Thyroid gland (tissue), 4 donors: ENCODE measurements around the gene PIP4K2A. TPM values are rescaled to one million over a fixed set of nuclear protein-coding genes. Genes with fewer than 3 reads are reported as not detected.

Experiments used
- DNase-seq, 2 donors: peaks; one replicate each; pipeline ENCODE4 v3.0.0-alpha.2; 2019
- H3K27ac ChIP-seq, 3 donors: fragments of 200-600 bp; sonication (generic); 1 replicate in 2 of 3; 2 replicates in 1 of 3; pipeline ENCODE4 v1.5.1; 2016 to 2019; ENCODE audit warnings: mild to moderate bottlenecking in 1 of 3, moderate library complexity in 1 of 3
- H3K27me3 ChIP-seq: fragments of 200-600 bp; sonication (generic); one replicate; pipeline ENCODE4 v1.5.1; 2019
- H3K36me3 ChIP-seq, 2 donors: fragments of 200-600 bp; sonication (generic); one replicate each; pipeline ENCODE4 v1.5.1; 2016 to 2019
- H3K4me1 ChIP-seq, 2 donors: fragments of 200-600 bp; sonication (generic); one replicate each; pipeline ENCODE4 v1.5.1; 2017 to 2019
- H3K4me3 ChIP-seq, 3 donors: fragments of 200-600 bp; sonication (generic); replicated peaks in 1 of 3; 1 replicate in 2 of 3; 2 replicates in 1 of 3; pipeline ENCODE4 v1.5.1; 2016; ENCODE audit warnings: mild to moderate bottlenecking in 1 of 3
- H3K9me3 ChIP-seq: fragments of 200-600 bp; sonication (generic); one replicate; pipeline ENCODE4 v1.5.1; 2017
- POLR2A ChIP-seq, 2 donors: fragments of 450-650 bp; IDR thresholded peaks; one replicate each; pipeline ENCODE4 v1.6.1; 2017; ENCODE audit warnings: antibody characterized with exemption in 2 of 2, mild to moderate bottlenecking in 2 of 2, moderate library complexity in 1 of 2
- WGBS, 2 donors: methylation state at CpG; one replicate each; pipeline ENCODE4 v1.1.5; 2017; 5-methylcytosine and 5-hydroxymethylcytosine counted together
- intact Hi-C: fragments of 100-400 bp; cut with DNase I; formaldehyde crosslinking; loops from one replicate; pipeline ENCODE4 v1.15.1; 2023
- total RNA-seq, 4 donors: library from RNA; depleted of rRNA; stranded (reverse); fragments of >200 nt; gene quantifications; one replicate each; pipeline ENCODE4 v1.2.3, GENCODE V29; 2016
- TF ChIP-seq, protein P1 (sequence below), 6 experiments: fragments of 200-600 bp in 3 of 6; fragments of 450-650 bp in 3 of 6; sonication (generic) in 3 of 6; IDR thresholded peaks; one replicate each; pipeline ENCODE4 v1.5.1; 2016 to 2019; ENCODE audit warnings: antibody characterized with exemption in 6 of 6, mild to moderate bottlenecking in 2 of 6, inconsistent platforms in 1 of 6, moderate library complexity in 1 of 6

PIP4K2A gene
- total RNA-seq, 4 donors from 2014 or later = 16.5 to 23.2 (median 19.3) TPM

DNA sequence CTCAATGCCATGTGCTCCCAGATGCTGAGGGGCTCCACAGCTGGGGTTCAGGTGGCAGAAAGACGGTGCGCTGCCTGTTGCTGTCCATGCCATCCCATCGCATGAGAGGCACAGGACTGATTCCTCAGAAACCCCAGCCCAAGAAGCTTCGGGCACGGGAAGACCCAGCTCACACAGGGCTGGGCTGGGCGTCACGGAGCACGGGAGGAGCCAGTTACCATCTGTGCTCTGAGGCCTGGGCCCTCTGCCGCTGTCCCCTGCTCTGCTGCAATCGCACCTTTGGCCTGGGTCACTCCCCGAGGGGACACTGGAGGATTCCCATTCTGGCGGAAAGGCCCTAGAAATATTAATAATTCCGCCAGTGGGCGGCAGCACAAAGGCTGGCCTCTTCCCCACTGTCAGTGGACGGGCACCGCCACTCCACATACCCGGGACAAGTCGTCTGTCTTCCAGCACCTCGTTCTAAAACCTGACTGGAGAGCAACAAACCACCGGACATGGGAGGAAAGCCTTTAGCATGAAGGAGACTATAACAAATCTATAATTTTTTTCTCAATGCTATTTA lies 92.1 kb downstream of the PIP4K2A start:
- TF ChIP-seq, protein P1, sequence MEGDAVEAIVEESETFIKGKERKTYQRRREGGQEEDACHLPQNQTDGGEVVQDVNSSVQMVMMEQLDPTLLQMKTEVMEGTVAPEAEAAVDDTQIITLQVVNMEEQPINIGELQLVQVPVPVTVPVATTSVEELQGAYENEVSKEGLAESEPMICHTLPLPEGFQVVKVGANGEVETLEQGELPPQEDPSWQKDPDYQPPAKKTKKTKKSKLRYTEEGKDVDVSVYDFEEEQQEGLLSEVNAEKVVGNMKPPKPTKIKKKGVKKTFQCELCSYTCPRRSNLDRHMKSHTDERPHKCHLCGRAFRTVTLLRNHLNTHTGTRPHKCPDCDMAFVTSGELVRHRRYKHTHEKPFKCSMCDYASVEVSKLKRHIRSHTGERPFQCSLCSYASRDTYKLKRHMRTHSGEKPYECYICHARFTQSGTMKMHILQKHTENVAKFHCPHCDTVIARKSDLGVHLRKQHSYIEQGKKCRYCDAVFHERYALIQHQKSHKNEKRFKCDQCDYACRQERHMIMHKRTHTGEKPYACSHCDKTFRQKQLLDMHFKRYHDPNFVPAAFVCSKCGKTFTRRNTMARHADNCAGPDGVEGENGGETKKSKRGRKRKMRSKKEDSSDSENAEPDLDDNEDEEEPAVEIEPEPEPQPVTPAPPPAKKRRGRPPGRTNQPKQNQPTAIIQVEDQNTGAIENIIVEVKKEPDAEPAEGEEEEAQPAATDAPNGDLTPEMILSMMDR (IDR thresholded peaks at IDR 0.05) = no peak
- no peak for TF ChIP-seq POLR2A (IDR thresholded peaks at IDR 0.05)
- Histone ChIP-seq H3K36me3 (no peaks in the 10 kb centered on the region), H3K4me1 (peaks cover 30 to 72% of the 10 kb centered on the region in 2 donors), H3K27me3 (no peaks in the 10 kb centered on the region), H3K4me3 (no peak overlapping the region), H3K9me3 (no peaks in the 10 kb centered on the region), H3K27ac (no peak overlapping the region)
- 83 to 88% methylated on average over 16 to 20 of the region's 20 CpGs for WGBS, 2 donors
- intact Hi-C loops = no loop called here
- DNase-seq = no peak

DNA sequence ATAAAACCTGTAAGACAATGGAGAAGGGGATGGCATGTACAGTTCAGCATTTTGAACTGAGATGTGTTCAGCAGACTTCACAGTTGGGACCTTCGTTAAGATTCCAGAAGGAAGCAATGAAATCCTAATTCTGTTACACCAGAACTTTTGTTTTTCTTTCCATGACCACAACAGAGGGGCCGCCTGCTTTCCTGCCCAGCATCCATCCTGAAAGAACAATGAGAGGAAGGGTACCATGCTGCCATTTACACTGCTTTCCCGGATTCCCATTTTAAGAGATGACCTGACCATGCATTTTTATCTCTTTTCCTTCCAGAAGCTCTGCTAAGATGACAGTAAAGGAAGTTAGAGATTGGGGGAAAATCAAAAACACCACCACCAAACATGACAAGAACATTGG lies 92.7 kb downstream of the PIP4K2A start:
- Histone ChIP-seq H3K27ac (peak overlapping the region in 1 of 3 donors; percentile 57), H3K36me3 (no peaks in the 10 kb centered on the region), H3K4me1 (peaks cover 30 to 73% of the 10 kb centered on the region in 2 donors), H3K4me3 (no peak overlapping the region), H3K27me3 (no peaks in the 10 kb centered on the region), H3K9me3 (no peaks in the 10 kb centered on the region)
- TF ChIP-seq POLR2A (IDR thresholded peaks at IDR 0.05) = no peak
- TF ChIP-seq, protein P1 (IDR thresholded peaks at IDR 0.05) = no peak
- DNase-seq = no peak
- intact Hi-C loops = no loop called here
- WGBS, 2 donors = 68 to 84% methylated on average over 3 of the region's 3 CpGs

DNA sequence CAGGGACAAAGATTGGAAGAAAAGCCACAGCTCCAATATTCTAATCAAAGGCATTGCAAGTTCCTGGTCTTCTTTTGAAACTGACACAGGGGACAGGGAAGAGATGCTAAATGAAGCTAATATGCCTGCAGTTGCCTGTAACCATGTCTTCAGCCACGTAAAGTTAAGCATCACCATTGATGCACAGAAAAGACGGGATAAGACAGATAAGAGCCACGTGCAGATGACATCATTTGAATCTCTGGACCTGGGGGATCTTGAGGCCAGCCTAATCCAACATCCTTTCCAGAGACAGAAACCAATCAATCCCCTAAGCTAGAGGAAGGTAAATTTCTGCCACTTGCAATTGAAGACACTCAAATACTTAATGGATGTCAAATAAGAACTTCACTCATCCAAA lies 93.4 kb downstream of the PIP4K2A start:
- 86 to 87% methylated on average over 3 of the region's 3 CpGs for WGBS, 2 donors
- Histone ChIP-seq H3K9me3 (no peaks in the 10 kb centered on the region), H3K27me3 (no peaks in the 10 kb centered on the region), H3K27ac (peak overlapping the region in 2 of 3 donors; percentile 45 to 57), H3K36me3 (no peaks in the 10 kb centered on the region), H3K4me1 (peaks cover 30 to 67% of the 10 kb centered on the region in 2 donors), H3K4me3 (no peak overlapping the region)
- intact Hi-C loops = no loop called here
- TF ChIP-seq POLR2A (IDR thresholded peaks at IDR 0.05) = no peak
- TF ChIP-seq, protein P1 (IDR thresholded peaks at IDR 0.05) = no peak
- no peak for DNase-seq

DNA sequence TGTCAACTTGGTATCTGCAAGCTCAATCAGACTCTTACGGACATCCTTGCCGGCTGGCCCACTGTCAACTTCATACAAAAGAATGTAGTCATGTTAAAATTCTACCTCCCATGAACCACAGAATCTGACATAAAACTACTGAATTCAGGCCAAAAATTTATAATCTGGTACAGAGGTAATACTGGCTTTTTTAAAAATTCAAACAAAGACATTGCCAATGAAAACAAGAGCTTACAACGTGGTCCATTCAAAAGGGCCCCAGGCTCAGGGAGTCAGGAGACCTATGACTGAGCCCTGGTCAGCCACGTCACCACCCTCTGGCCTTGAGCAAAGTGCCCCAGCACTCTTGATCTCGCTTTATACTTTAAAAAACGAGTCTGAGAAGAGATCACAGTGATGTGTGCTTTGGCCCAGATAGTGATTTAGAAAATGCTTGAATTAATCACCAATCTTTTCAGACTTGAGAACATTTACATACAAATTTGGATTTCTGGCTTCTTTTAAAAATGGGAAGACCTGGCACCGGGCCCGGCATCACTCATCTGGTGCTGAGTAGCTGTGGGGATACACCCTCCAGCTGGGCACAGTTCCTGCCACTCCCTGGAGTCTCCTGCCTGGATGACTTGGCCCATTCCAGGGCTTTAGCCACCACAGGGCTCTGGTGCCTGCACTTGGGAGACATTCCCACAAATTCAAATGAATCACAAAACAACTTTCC lies 94.1 kb downstream of the PIP4K2A start:
- TF ChIP-seq POLR2A (IDR thresholded peaks at IDR 0.05) = no peak
- TF ChIP-seq, protein P1 (IDR thresholded peaks at IDR 0.05) = no peak
- peaks cover 26 to 61% of the 10 kb centered on the region in 2 donors for H3K4me1 ChIP-seq

DNA sequence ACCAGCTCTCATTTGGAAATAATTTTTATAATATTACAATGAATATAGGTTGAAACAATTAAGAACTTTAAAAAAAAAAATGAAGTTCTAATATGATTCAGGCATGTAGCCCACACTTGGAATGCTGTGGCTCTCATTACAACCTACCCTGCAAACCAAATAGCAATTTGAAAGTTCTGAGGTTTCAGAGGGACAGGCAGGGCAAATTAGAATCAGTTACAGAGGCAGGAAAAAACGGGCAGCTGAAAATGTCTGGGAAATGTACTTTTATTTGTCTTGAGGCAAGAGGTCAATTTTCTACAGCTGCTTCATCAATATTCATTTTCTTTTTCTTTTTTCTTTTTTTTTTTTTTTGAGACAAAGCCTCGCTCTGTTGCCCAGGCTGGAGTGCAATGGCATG lies 95.3 kb downstream of the PIP4K2A start:
- intact Hi-C loops = no loop called here

More for the DNA sequence above, 94.1 kb downstream of the PIP4K2A start:
- Histone ChIP-seq H3K36me3 (no peaks in the 10 kb centered on the region), H3K27me3 (no peaks in the 10 kb centered on the region), H3K4me3 (no peak overlapping the region), H3K9me3 (no peaks in the 10 kb centered on the region), H3K27ac (peak overlapping the region in 2 of 3 donors; percentile 45 to 57)
- intact Hi-C loops = no loop called here
- 62% methylated on average over 8 of the region's 8 CpGs for WGBS, 2 donors
- DNase-seq = peak; percentile 66 to 69

More for the DNA sequence above, 95.3 kb downstream of the PIP4K2A start:
- H3K4me3 ChIP-seq = no peak overlapping the region
- no peak for DNase-seq
- peaks cover 15 to 49% of the 10 kb centered on the region in 2 donors for H3K4me1 ChIP-seq
- H3K27ac ChIP-seq = no peak overlapping the region
- WGBS, 2 donors = 67 to 69% methylated on average over 2 of the region's 2 CpGs
- no peaks in the 10 kb centered on the region for H3K36me3 ChIP-seq
- no peaks in the 10 kb centered on the region for H3K9me3 ChIP-seq
- TF ChIP-seq POLR2A (IDR thresholded peaks at IDR 0.05) = no peak
- TF ChIP-seq, protein P1 (IDR thresholded peaks at IDR 0.05) = no peak
- no peaks in the 10 kb centered on the region for H3K27me3 ChIP-seq
